Stimulated activated naive CD8-positive, alpha-beta T cell treated with anti-CD3 and anti-CD28 coated beads, Interleukin-15, amount 100 ng/mL, for 72 hours (primary cell): ENCODE measurements around the gene SIRT7.

Source experiments
- ATAC-seq: fragments of 150-1000 bp; cut with Tn5 transposase; 2 replicates; pipeline ENCODE4 v1.10.0; 2021; ENCODE audit warnings: mild to moderate bottlenecking, moderate library complexity
- DNase-seq, 2 donors: peaks; one replicate each; pipeline ENCODE4 v3.0.0; 2021 to 2022
- H3K27ac Mint-ChIP-seq, 2 donors: one replicate each; pipeline ENCODE4 v1.8.0; 2022; ENCODE audit warnings: mild to moderate bottlenecking in 2 of 2, mixed read lengths in 2 of 2, moderate library complexity in 2 of 2
- H3K27me3 Mint-ChIP-seq: one replicate; pipeline ENCODE4 v1.8.0; 2022; ENCODE audit warnings: mixed read lengths
- H3K4me1 Mint-ChIP-seq: one replicate; pipeline ENCODE4 v1.8.0; 2022; ENCODE audit warnings: mild to moderate bottlenecking, mixed read lengths
- H3K4me3 Mint-ChIP-seq, 2 donors: one replicate each; pipeline ENCODE4 v1.8.0; 2022; ENCODE audit warnings: mild to moderate bottlenecking in 2 of 2, mixed read lengths in 2 of 2, moderate library complexity in 1 of 2
- H3K9me3 Mint-ChIP-seq, 2 donors: one replicate each; pipeline ENCODE4 v1.8.0; 2022; ENCODE audit warnings: mixed read lengths in 2 of 2

The SIRT7 gene

GRCh38 chr17:81871387-81872230 is 46.4 kb downstream of the SIRT7 start:
- no peaks in the 10 kb centered on the region for H3K9me3 Mint-ChIP-seq
- ATAC-seq (no peak), DNase-seq (peak; percentile 93 to 95)
- H3K4me1 Mint-ChIP-seq = peaks cover 64% of the 10 kb centered on the region
- H3K4me3 Mint-ChIP-seq = peak overlapping the region; percentile 88 to 90
- H3K27ac Mint-ChIP-seq = peak overlapping the region; percentile 98
- no peaks in the 10 kb centered on the region for H3K27me3 Mint-ChIP-seq

- Mint-ChIP-seq H3K4me1 (peaks cover 70% of the 10 kb centered on the region), H3K27me3 (no peaks in the 10 kb centered on the region), H3K27ac (peak within 1 kb of the TSS; percentile 98), H3K4me3 (peak within 1 kb of the TSS; percentile 88 to 95), H3K9me3 (no peaks in the 10 kb centered on the region)
- ATAC-seq (peak; percentile 66), DNase-seq (no peak)
These were observed 47.0 kb downstream of the SIRT7 start, which contains the start of gene ARHGDIA for GRCh38 chr17:81870981-81871386. TSS of gene ARHGDIA (minus strand) at chr17:81871337. CDS start at chr17:81869930, 1,407 bp downstream.

DNA sequence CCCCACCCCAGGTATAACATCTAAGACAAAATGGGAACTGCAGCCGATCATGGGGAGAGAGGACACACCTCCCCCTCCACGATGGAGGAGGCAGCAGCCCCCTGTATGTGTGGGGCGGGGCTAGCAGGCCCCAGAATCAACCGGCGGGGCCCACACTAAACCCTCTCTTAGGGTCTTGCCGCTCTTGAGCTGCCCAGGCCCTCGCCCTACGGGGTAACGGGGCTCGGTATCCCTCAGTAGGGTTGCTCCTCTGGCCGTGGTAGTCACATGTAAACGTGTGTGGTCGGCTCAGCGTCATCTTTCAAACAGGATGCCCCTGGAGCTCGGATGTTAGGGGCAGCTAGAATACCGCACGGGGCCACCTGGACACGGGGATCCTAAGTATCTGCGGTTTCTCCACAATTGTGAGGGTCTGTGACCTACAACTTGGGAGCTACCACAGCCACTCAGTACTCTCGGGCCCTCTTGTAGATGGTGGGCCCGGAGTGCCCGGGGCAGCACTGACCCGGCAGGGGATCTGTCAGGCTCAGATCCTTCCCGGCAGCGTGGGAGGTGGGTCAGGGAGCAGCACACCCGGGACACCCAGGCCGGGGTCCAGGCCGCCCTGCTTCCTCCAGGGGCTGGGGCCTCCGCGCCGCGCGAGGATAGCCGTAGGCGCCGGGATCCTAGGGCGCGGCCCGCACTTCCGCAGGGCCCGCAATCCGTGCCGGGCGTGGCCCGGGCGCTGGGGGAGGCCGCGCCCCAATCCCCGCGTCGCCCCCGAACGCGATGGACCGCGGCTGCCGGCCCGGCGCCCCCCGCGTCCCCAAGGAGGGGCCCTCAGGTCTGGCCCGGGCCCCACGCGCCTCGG is 47.6 kb downstream of the SIRT7 start:
- Mint-ChIP-seq H3K4me1 (peaks cover 76% of the 10 kb centered on the region), H3K9me3 (no peaks in the 10 kb centered on the region), H3K27ac (peak overlapping the region; percentile 92 to 97), H3K4me3 (peak overlapping the region; percentile 88 to 95), H3K27me3 (no peaks in the 10 kb centered on the region)
- peak; percentile 52 for ATAC-seq
- DNase-seq = peak; percentile 48 to 66

- ATAC-seq (peak; percentile 11), DNase-seq (peak; percentile 56 to 65)
- H3K9me3 Mint-ChIP-seq = no peaks in the 10 kb centered on the region
- peaks cover 80% of the 10 kb centered on the region for H3K4me1 Mint-ChIP-seq
- peak overlapping the region; percentile 92 to 97 for H3K27ac Mint-ChIP-seq
- peak overlapping the region; percentile 88 to 95 for H3K4me3 Mint-ChIP-seq
- no peaks in the 10 kb centered on the region for H3K27me3 Mint-ChIP-seq
These were observed 48.5 kb downstream of the SIRT7 start for GRCh38 chr17:81869221-81870130.

GRCh38 chr17:81868674-81869220 is 49.2 kb downstream of the SIRT7 start:
- DNase-seq (no peak), ATAC-seq (no peak)
- no peaks in the 10 kb centered on the region for H3K9me3 Mint-ChIP-seq
- peak overlapping the region in 1 of 2 donors; percentile 97 for H3K27ac Mint-ChIP-seq
- peaks cover 80% of the 10 kb centered on the region for H3K4me1 Mint-ChIP-seq
- peak overlapping the region; percentile 88 to 95 for H3K4me3 Mint-ChIP-seq
- H3K27me3 Mint-ChIP-seq = no peaks in the 10 kb centered on the region

DNA sequence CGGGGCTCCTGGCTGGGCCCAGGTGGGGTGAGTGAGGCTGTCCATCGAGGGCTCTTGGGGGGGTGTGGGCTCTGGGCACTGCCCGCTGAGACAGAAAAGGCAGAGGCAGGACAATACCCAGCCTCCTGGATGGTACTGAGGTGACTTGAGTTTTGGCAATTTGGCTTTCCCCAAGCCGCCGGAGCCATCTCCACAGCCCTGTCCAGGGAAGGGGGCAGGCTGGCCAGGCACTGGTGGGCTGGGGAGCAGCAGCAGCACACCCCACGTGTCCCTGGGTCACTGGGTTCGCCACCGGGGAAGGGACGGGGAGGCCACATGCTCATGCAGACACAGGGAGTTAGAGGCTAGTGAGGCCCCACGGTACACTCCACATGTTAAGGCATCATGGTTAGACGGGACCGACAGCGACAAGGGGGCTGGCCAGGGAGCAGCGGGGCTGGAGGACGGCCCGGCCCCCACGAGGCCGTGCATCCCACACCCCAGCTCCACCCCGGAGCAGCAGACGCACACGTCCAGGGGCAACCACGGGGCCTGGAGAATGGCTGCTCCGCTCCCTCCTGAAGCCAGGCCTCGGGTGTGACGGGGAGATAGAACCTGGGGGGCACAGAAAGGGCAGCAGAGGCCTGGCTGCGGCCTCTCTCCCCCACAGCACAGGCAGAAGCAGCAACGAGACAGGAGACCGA is 49.8 kb downstream of the SIRT7 start:
- Mint-ChIP-seq H3K27ac (peak overlapping the region in 1 of 2 donors; percentile 95), H3K9me3 (no peaks in the 10 kb centered on the region), H3K4me1 (peaks cover 80% of the 10 kb centered on the region), H3K4me3 (peak overlapping the region in 1 of 2 donors; percentile 55), H3K27me3 (no peaks in the 10 kb centered on the region)
- no peak for ATAC-seq
- peak in 1 of 2 donors; percentile 31 for DNase-seq

- Mint-ChIP-seq H3K27ac (peak overlapping the region; percentile 31 to 95), H3K27me3 (no peaks in the 10 kb centered on the region), H3K4me3 (peak overlapping the region in 1 of 2 donors; percentile 54), H3K4me1 (peaks cover 79% of the 10 kb centered on the region), H3K9me3 (no peaks in the 10 kb centered on the region)
- DNase-seq (peak; percentile 15 to 29), ATAC-seq (no peak)
These were observed 50.6 kb downstream of the SIRT7 start for GRCh38 chr17:81867170-81867990.

GRCh38 chr17:81866440-81867169 is 51.4 kb downstream of the SIRT7 start:
- H3K27me3 Mint-ChIP-seq = no peaks in the 10 kb centered on the region
- peak overlapping the region; percentile 31 to 95 for H3K27ac Mint-ChIP-seq
- peak overlapping the region in 1 of 2 donors; percentile 54 for H3K4me3 Mint-ChIP-seq
- DNase-seq = no peak
- H3K4me1 Mint-ChIP-seq = peaks cover 79% of the 10 kb centered on the region
- no peaks in the 10 kb centered on the region for H3K9me3 Mint-ChIP-seq
- ATAC-seq = no peak

- no peak for DNase-seq
- Mint-ChIP-seq H3K4me1 (peaks cover 79% of the 10 kb centered on the region), H3K27me3 (no peaks in the 10 kb centered on the region), H3K4me3 (peak overlapping the region; percentile 2 to 43), H3K9me3 (no peaks in the 10 kb centered on the region), H3K27ac (peak overlapping the region in 1 of 2 donors; percentile 92)
- no peak for ATAC-seq
These were observed 52.1 kb downstream of the SIRT7 start for GRCh38 chr17:81865733-81866439.

DNA sequence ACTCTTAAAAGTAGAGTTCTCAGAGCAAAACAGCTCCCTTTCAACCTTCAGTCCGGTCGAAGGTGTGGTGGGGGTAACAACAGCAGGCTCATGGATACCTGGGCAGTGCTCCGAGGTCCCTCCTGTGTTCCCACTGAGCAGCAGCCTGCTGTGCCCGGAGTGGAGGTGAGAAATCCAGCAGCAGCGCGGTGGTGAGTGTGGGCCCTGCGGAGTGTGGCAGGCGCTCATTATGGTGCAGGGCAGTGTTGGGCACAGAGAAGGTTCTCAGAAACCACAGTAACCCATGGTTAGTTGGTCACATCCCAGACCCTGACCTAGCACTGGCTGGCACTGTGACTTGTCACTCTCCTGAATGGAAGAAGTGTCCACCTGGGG is 52.6 kb downstream of the SIRT7 start:
- ATAC-seq (no peak), DNase-seq (no peak)
- Mint-ChIP-seq H3K27me3 (no peaks in the 10 kb centered on the region), H3K9me3 (no peaks in the 10 kb centered on the region), H3K4me3 (peak overlapping the region; percentile 2 to 43), H3K27ac (peak overlapping the region in 1 of 2 donors; percentile 92), H3K4me1 (peaks cover 79% of the 10 kb centered on the region)

DNA sequence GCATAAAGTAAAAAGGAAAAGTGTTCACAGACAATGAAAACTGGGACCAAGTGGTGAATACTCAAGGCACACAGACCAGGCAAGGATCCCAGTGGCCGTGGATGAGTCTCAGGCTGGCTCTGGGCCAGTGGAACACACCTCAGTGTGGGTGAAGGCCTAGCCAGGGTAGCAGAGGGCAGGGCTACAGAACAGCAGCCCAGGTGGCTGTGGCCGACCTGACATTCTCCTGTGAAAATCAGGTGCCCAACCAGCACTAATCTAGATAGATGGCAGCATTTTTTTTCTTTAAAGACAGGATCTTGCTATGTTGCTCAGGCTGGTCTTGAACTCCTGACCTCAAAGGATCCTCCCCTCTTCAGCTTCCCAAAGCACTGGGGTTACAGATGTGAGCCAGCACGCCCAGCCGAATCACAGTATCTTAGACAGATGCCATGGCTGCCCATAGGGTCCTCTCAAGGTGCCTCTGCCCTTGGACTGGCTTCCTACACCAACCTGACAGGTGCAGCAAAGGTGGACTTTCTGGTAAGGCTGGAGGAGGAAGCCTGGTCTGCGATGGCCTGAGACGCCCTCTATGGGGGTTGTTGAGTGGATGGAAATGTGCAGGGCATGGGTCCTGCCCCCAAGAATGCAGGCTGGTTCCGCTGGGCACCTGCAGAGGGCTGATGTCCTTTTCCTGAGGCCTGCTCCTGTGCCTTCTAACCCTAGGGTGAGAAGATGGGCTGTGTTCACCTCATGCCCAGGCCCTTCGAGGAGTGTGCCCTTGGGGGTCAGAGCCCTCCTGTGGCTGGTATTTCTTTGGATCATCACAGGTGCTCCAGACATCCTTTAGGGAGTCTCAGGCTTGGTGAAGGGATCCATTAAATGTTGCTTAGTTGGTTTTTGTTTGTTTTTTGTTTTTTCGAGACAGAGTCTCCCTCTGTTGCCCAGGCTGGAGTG is 53.9 kb downstream of the SIRT7 start:
- Mint-ChIP-seq H3K9me3 (no peaks in the 10 kb centered on the region), H3K4me3 (peak overlapping the region; percentile 1 to 15), H3K27me3 (no peaks in the 10 kb centered on the region), H3K4me1 (peaks cover 73% of the 10 kb centered on the region), H3K27ac (peak overlapping the region in 1 of 2 donors; percentile 59)
- DNase-seq (no peak), ATAC-seq (no peak)
